HG03097 (cell line): ENCODE data around the gene RSAD1.
"Not testable (repeated sequence)": the region's sequence is repeated elsewhere in the genome, so short reads cannot be mapped to it uniquely, and the experiment has no call there.

ENCODE experiments used
- ATAC-seq: cut with Tn5 transposase; IDR thresholded peaks from one replicate; pipeline ENCODE4 v1.9.1; 2021; ENCODE audit not compliant: unreplicated experiment, low FRiP score

RSAD1 gene

GRCh38 chr17:50471009-50471905 is 7.4 kb upstream of the RSAD1 start:
- ATAC-seq: no peak

DNA sequence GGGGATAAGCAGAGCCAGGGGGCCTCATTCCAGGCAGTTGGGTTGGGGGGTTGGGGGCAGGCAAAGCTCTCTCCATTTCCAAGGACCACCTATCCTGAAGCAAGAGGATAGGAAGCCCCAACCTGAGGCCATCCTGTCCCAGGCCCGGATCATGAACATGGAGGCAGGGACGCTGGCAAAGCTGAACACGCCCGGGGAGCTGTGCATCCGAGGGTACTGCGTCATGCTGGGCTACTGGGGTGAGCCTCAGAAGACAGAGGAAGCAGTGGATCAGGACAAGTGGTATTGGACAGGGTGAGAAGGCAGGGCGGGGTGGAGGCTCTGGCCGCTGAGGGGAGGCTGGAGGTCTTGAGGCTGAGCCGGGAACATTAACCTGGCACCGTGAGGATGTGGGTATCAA is 6.4 kb upstream of the RSAD1 start:
- no peak for ATAC-seq

DNA sequence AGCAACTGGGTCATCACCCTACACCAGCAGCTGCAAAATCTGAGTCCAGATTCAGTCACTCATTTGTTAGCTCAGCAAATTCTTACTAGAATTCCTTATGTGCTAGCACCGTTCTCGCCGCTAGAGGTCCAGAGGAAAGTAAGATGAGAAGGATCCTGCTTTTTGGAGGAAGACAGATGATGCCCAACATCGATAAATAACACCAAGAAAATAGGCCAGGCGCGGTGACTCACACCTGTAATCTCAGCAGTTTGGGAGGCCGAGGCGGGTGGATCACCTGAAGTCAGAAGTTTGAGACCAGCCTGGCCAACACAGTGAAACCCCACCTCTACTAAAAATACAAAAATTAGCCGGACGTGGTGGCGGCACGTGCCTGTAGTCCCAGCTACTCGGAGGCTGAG is 5.9 kb upstream of the RSAD1 start:
- ATAC-seq: not testable (repeated sequence)

DNA sequence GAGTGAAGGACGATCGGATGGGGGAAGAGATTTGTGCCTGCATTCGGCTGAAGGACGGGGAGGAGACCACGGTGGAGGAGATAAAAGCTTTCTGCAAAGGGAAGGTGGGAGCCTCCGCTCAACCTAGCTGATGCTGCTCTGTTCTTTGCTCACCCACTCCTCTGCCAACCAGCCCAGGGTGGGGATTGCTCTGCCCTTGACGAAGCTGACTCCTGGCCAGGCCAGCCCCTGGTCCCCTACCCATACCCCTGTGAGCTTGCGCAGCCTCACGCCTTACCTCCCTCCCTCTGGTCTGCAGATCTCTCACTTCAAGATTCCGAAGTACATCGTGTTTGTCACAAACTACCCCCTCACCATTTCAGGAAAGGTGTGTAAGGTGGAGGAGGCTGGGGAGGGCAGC is 4.8 kb upstream of the RSAD1 start:
- no peak for ATAC-seq

DNA sequence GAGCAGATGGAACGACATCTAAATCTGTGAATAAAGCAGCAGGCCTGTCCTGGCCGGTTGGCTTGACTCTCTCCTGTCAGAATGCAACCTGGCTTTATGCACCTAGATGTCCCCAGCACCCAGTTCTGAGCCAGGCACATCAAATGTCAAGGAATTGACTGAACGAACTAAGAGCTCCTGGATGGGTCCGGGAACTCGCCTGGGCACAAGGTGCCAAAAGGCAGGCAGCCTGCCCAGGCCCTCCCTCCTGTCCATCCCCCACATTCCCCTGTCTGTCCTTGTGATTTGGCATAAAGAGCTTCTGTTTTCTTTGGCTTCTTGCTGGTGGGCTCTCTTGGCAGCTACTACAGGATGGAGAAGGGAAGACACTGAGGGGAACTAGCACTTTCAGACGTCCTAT is 4.1 kb upstream of the RSAD1 start:
- no peak for ATAC-seq

DNA sequence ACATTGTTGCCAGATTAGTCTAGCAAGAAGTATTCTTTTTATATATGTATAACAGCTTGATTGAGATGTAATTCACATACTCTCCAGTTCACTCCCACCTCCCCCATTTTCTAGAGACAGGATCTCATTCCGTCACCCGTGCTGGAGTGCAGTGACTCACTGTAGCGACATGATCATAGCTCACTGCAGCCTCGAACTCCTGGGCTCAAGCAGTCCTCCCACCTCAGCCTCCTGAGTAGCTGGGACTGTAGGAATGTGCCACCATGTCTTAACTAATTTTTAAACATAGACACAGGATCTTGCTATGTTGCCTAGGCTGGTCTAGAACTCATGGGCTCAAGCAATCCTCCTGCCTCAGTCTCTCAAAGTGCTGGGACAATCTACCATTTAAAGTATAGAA is 3.3 kb upstream of the RSAD1 start:
- ATAC-seq: no peak

DNA sequence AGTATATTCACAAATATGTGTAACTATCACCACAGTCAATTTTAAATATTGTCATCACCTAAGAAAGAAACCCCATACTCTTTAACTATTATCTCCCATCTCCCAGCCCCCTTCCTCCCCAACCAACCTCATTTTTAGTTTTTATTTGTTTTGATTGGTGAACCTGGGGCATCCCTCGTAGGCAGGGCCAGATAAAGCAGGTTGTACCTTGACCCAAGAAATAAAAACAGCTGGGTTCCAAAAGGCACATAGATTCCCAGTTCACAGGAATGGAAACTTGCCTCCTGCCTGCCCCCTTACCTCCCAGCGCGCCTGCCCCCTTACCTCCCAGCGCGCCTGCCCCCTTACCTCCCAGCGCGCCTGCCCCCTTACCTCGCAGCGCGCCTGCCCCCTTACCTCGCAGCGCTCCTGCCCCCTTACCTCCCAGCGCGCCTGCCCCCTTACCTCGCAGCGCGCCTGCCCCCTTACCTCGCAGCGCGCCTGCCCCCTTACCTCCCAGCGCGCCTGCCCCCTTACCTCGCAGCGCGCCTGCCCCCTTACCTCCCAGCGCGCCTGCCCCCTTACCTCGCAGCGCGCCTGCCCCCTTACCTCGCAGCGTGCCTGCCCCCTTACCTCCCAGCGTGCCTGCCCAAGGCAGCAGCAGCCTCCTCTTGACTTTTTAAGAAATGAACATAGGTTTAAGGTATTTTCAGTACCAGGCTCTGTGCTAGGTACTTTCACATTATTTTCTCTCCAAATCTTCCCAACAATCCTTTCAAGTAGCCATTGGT is 2.7 kb upstream of the RSAD1 start:
- not testable (repeated sequence) for ATAC-seq

DNA sequence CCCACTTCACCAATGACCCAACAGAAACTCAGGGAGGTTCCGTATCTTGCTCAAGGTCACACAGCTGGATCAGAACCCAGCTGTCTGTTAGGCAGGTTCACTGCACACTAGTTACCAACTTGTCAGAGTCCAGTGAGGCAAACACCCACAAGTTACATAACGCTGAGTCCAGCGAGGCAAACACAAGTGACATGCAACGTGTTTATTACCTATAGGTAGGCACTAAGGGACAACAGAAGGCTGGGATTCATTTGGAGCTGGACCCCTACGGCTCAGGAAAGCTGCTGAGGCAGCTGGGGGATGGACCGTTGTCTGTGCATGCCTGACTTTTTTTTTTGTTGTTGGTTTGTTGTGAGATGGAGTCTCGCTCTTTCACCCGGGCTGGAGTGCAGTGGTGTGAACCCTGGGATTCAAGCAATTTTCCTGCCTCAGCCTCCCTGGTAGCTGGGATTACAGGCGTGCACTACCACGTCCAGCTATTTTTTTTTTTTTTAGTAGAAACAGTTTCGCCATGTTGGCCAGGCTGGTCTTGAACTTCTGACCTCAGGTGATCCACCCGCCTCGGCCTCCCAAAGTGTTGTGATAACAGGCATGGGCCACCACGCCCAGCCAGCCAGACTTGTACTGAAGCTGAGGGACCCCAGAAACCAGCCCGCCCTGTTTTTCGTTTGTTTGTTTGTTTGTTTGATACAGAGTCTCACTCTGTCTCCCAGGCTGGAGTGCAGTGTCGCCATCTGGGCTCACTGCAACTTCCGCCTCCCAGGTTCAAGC is 1.9 kb upstream of the RSAD1 start:
- no peak for ATAC-seq

- no peak for ATAC-seq
Measured at GRCh38 chr17:50477976-50478375, 684 bp upstream of the RSAD1 start.

- ATAC-seq: no peak
Measured at GRCh38 chr17:50479522-50480141, 972 bp downstream of the RSAD1 start.

GRCh38 chr17:50480142-50480764 is 1.6 kb downstream of the RSAD1 start:
- ATAC-seq: no peak

DNA sequence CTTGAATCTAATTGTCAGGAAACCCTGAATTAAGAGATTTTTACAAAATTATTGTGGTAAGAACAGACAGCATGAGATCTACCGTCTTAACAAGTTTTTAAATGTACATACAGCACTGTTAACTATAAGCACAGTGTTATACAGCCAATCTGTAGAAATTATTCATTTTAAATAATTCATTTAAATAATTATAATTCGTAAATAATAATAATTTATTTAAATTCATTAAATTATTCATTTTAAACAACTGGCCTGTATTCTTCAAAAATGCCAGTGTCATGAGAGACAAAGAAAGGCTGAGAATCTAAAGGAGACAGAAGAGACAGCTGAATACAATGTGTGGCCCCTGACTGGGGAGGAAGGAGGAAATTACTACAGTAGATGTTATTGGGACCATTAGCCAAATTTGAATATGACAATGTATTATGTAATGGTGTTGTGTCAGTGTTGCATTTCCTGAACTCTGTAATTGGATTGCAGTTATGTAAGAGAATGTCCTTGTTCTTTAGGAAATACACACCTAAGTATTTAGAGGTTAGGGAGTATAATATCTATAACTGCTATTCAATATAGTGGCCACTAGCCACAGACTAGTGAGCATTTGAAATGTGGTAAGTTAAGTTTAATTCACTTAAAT is 2.3 kb downstream of the RSAD1 start:
- no peak for ATAC-seq

DNA sequence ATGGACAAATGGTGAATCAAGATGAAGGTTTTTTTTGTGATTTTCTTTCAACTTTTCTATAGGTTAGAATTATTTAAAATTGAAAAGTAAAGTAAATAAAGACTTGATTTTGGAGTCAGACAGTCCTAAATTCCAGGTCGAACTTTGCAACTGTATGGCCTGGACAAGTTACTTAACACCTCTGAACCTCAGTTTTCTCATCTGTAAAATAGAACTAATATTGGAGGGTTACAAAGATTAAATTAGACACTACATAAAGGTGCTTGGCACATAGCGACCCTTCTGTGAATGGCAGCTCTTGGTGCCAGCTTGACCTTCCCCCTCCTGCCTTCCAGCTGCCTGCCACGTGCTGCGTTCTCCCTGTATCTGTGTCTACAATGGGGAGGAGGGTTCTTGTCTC is 3.0 kb downstream of the RSAD1 start:
- ATAC-seq: no peak

- ATAC-seq: no peak
Measured at GRCh38 chr17:50482110-50482509, 3.5 kb downstream of the RSAD1 start.

GRCh38 chr17:50482516-50482915 is 3.9 kb downstream of the RSAD1 start:
- ATAC-seq: no peak

GRCh38 chr17:50483266-50483665 is 4.6 kb downstream of the RSAD1 start:
- no peak for ATAC-seq

DNA sequence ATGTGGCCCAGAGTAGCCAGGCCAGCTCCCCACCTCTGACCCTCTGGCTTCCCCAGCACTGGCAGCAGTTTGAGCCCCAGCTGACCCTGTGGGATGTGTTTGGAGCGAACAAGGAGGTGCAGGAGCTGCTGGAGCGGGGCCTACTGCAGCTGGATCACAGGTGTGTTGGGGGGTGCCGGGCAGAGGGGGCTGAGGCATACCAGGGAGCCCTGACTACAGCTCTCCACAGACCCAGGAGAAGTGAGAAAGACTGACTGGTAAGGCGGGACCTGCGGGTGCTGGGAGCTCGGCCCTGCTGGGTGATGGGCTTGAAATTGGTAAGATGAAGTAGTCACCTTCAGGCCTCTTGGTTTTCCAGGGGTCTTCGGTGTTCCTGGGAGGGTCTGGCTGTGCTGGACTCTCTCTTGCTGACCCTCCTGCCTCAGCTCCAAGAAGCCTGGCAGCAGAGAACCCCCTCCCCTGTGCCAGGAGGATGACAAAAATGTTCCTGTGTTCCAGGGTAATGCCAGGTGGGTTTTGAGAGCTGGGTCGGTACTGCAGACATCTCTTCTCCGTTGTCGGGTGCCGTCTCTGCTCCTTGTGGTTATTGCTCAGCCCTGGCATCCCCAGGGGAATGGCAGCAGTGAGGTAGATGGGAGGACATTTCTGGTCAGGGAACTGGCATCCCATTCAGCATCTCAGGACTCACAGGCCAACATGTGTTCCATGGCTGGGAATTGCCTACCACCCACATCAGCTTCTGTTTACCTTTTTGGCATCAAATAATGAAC is 5.9 kb downstream of the RSAD1 start:
- no peak for ATAC-seq

GRCh38 chr17:50487213-50488096 is 8.8 kb downstream of the RSAD1 start:
- ATAC-seq: no peak
